ENCODE results near the gene ADAP1.

The ADAP1 gene

DNA sequence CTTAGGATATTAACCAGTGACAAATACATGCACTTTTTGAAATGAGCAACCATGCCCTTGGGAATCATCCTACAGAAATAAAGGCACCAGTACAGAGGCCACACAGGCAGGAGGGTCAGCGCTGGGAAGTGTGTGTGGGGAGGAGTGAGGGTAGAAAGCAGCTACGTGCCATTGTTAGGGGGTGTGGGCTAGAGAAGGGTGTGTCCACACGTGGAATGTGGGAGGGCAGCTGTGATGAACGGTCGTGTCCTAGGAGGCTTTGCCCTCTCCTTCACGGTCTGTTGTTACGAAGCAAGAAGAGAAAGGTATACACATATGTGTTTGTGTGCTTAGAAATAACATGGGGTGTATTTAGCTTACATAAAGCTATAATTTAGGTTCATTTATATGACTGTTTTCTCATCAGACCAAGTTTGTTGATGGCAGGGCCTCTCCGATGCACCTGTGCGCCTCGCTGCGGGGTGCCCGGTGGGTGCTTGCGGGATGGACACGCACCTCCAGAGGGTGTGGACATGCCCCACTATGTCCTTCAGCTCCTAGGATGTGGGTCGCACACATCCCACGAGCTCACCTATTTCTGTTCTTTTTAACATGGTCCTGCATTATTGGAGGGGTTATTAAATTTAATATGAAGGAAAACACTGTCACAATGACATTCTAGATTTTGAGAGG, 95.0 kb downstream of the ADAP1 start:
- Histone ChIP-seq H3K9me3 (ENCODE audit: control insufficient read depth, low read length) (no peaks in the 10 kb centered on the region), H3K36me3 (ENCODE audit: control insufficient read depth, insufficient read depth, low read length) (peaks cover 15% of the 10 kb centered on the region), H3K9ac (ENCODE audit: low read length) (no peak overlapping the region), H3K4me3 (ENCODE audit: low read length) (no peak overlapping the region), H3K4me1 (ENCODE audit: control insufficient read depth, insufficient read depth, low read length) (peaks cover 16% of the 10 kb centered on the region), H3K27me3 (ENCODE audit: control insufficient read depth, insufficient read depth, low read length) (no peaks in the 10 kb centered on the region)

DNA sequence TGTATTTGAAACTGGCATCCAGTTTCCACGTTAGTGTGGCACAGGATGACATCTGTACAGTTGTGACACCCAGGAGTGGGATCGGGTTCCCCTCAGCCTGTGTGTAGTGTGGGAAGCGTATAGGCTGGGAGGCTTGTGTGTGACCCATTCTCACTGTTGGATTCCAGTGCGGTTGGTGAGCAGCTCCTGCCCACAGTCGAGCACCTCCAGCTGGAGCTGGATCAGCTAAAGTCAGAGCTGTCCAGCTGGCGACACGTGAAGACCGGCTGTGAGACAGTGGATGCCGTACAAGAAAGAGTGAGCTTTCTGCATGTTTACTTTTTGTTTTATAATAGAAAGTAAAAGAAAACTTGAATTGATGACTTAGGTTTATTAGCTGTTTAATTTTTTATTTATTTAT, 96.8 kb downstream of the ADAP1 start:
- Histone ChIP-seq H3K9ac (ENCODE audit: low read length) (no peak overlapping the region), H3K9me3 (ENCODE audit: control insufficient read depth, low read length) (no peaks in the 10 kb centered on the region), H3K4me3 (ENCODE audit: low read length) (no peak overlapping the region), H3K4me1 (ENCODE audit: control insufficient read depth, insufficient read depth, low read length) (peaks cover 16% of the 10 kb centered on the region), H3K36me3 (ENCODE audit: control insufficient read depth, insufficient read depth, low read length) (peaks cover 28% of the 10 kb centered on the region), H3K27me3 (ENCODE audit: control insufficient read depth, insufficient read depth, low read length) (no peaks in the 10 kb centered on the region)

DNA sequence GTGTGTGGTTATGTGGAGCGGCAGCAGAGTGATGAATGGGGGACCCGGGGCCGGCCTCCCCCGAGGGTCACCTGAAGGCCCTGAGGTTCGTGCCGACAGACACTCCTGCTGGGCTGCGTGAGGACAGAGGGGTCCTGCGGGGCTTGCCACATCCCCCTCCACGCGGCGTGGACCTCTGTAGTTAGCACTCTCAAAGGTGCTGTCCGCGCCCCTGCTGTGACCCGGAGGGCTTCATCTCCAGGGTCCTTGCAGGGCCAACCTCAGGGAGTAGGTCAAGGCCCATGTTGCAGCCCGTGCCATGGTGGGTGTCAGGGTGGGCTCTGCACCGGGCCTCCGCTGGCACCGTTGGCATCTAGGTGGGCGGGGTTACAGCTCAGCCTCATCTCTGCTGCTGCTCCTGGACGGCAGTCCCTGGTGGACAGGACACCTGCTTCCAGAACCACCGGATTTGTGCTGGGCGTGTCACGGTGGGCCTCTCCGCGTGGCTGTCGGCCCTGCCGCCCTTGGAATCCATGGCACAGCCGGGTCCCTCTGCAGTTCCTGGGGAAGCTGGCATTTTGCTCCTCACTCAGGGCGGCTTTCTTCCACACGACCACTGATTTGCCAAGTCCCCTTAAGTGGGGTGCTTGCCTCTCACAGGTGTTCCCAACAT, 97.9 kb downstream of the ADAP1 start:
- Histone ChIP-seq H3K4me1 (ENCODE audit: control insufficient read depth, insufficient read depth, low read length) (peaks cover 12% of the 10 kb centered on the region), H3K9ac (ENCODE audit: low read length) (no peak overlapping the region), H3K4me3 (ENCODE audit: low read length) (no peak overlapping the region), H3K9me3 (ENCODE audit: control insufficient read depth, low read length) (no peaks in the 10 kb centered on the region), H3K27me3 (ENCODE audit: control insufficient read depth, insufficient read depth, low read length) (no peaks in the 10 kb centered on the region), H3K36me3 (ENCODE audit: control insufficient read depth, insufficient read depth, low read length) (peaks cover 37% of the 10 kb centered on the region)

DNA sequence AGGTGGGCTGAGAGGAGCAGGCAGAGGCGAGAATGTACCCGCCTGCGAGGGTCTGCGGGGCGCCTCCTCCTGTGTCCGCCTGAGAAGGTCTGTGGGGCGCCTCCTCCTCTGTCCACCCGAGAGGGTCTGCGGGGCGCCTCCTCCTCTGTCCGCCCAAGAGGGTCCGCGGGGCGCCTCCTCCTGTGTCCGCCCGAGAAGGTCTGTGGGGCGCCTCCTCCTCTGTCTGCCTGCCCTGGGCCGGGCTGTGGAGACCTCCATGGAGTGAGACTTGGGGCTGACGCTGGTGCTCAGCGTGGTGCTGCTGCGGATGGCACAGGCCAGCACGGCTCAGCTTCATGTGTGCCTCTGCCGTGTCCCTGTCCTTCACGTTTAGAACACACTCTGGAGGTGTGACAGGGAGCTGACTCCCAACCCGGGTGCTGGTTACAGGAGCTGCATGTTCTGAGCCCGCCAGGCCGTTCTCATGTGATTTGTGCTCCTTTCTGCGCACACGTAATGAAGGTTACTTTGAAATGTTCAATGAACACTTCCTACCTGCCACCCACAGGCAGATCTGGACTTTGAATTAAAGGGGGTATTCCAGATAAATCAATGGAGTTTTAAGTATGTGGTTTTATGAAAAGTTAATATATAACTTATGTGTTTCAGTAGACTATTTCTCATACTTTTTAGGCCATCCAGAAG, 98.7 kb downstream of the ADAP1 start:
- Histone ChIP-seq H3K36me3 (ENCODE audit: control insufficient read depth, insufficient read depth, low read length) (peaks cover 38% of the 10 kb centered on the region), H3K9ac (ENCODE audit: low read length) (no peak overlapping the region), H3K4me1 (ENCODE audit: control insufficient read depth, insufficient read depth, low read length) (peaks cover 5% of the 10 kb centered on the region), H3K9me3 (ENCODE audit: control insufficient read depth, low read length) (no peaks in the 10 kb centered on the region), H3K27me3 (ENCODE audit: control insufficient read depth, insufficient read depth, low read length) (no peaks in the 10 kb centered on the region), H3K4me3 (ENCODE audit: low read length) (no peak overlapping the region)

DNA sequence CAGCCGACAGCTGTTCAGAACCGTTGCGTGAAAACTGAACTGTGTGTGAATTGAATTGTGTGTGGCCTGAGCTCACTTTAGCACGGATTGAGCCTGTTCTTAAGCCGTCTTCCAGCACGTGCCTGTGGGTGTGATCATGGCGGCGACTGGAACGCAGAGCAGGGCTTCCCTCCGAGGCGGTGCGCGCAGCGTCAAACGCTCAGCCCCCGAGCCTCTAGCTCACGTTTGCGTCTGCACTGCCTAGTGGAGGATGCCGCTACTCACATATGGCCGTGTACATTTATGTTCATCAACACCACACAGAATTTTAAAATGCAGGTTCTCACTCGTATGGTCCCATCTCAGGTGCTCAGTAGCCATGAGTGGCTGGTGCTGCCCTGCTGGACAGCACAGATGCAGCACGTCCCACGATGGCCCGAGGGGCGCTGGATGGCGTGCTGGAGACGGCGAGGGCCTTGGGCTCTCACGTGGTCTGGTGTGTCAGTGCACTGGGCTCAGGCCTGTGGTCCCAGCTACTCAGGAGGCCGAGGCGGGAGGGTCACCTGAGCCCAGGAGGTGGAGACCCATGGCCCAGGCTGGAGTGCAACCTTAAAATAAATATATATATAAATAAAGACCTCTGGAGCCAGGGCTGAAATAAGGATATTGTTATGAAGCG, 100.2 kb downstream of the ADAP1 start:
- Histone ChIP-seq H3K36me3 (ENCODE audit: control insufficient read depth, insufficient read depth, low read length) (peaks cover 29% of the 10 kb centered on the region), H3K4me3 (ENCODE audit: low read length) (no peak overlapping the region), H3K9me3 (ENCODE audit: control insufficient read depth, low read length) (no peaks in the 10 kb centered on the region), H3K9ac (ENCODE audit: low read length) (no peak overlapping the region), H3K4me1 (ENCODE audit: control insufficient read depth, insufficient read depth, low read length) (no peaks in the 10 kb centered on the region), H3K27me3 (ENCODE audit: control insufficient read depth, insufficient read depth, low read length) (no peaks in the 10 kb centered on the region)

DNA sequence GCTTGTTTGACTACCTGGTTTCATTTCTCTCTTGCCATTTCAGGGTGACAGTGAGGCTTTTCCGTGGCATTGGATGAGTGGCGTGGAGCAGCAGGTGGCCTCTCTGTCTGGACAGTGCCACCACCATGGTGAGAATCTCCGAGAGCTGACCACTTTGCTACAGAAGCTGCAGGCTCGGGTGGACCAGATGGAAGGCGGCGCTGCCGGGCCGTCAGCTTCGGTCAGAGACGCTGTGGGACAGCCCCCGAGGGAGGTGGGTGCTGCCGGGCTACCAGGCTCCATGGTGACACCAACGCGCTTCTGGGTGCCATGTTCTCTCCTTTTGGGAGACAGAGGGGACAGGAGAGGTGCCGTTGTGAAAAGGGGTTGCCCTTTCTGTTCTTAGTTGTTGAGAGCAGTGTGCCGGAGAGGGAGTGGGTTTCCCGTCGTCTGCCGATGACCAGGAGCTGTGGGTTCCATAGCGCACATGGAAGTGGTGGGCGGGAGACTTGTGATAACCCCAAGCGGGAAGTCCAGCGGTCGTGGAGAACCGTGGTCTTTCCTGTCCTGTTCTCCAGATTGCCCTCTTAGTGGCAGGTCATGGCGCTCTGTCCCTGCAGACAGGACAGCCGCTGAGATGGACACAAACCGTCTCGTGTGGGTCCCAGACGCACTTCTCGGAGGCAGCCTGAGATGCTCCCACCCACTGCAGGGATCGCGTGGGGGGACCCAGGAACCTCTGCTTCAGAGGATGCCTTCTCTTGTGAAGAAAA, 100.9 kb downstream of the ADAP1 start:
- Histone ChIP-seq H3K9ac (ENCODE audit: low read length) (no peak overlapping the region), H3K36me3 (ENCODE audit: control insufficient read depth, insufficient read depth, low read length) (peaks cover 29% of the 10 kb centered on the region), H3K4me3 (ENCODE audit: low read length) (no peak overlapping the region)

DNA sequence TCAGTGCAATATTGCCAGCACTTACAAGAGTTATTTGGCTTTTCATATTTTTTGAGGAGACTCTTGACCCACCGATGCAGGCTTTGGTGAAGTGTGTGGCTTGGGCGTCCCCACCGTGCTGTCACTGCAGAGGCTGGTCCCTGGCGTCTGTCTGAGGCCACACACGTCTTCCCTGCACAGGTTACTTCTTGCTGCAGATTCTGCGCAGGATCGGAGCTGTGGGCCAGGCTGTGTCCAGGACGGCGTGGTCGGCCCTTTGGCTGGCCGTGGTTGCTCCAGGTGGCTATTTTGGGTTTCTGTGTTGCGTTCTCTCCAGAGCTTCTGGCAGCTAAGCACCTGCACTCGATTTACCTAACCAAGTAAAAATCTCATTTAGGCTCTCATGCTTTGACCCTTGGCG, 103.3 kb downstream of the ADAP1 start:
- no peaks in the 10 kb centered on the region for H3K4me1 ChIP-seq (ENCODE audit: control insufficient read depth, insufficient read depth, low read length)
- no peak overlapping the region for H3K4me3 ChIP-seq (ENCODE audit: low read length)
- H3K9ac ChIP-seq (ENCODE audit: low read length): no peak overlapping the region
- no peaks in the 10 kb centered on the region for H3K27me3 ChIP-seq (ENCODE audit: control insufficient read depth, insufficient read depth, low read length)
- peaks cover 29% of the 10 kb centered on the region for H3K36me3 ChIP-seq (ENCODE audit: control insufficient read depth, insufficient read depth, low read length)
- no peaks in the 10 kb centered on the region for H3K9me3 ChIP-seq (ENCODE audit: control insufficient read depth, low read length)

More for the DNA sequence above, 100.9 kb downstream of the ADAP1 start:
- Histone ChIP-seq H3K27me3 (ENCODE audit: control insufficient read depth, insufficient read depth, low read length) (no peaks in the 10 kb centered on the region), H3K4me1 (ENCODE audit: control insufficient read depth, insufficient read depth, low read length) (no peaks in the 10 kb centered on the region), H3K9me3 (ENCODE audit: control insufficient read depth, low read length) (no peaks in the 10 kb centered on the region)

DNA sequence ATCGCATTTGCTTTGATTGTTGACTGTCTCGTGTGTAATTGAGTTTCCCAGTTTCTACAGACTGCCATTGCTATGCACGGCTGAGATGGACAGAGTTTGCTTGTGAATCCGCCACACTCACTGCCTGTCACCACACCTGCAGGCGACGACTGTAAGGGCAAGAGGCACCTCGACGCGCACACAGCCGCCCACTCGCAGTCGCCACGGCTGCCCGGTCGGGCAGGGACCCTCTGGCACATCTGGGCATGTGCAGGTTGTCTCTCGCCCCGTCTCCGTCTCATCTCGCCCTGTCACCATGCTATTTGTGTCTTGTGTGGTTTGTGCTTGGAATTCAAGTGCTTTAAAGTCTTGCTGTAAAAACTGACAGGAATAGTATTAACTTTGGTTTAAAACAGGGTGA, 104.7 kb downstream of the ADAP1 start:
- Histone ChIP-seq H3K4me3 (ENCODE audit: low read length) (no peak overlapping the region), H3K9ac (ENCODE audit: low read length) (no peak overlapping the region), H3K36me3 (ENCODE audit: control insufficient read depth, insufficient read depth, low read length) (peaks cover 28% of the 10 kb centered on the region), H3K9me3 (ENCODE audit: control insufficient read depth, low read length) (no peaks in the 10 kb centered on the region), H3K4me1 (ENCODE audit: control insufficient read depth, insufficient read depth, low read length) (no peaks in the 10 kb centered on the region), H3K27me3 (ENCODE audit: control insufficient read depth, insufficient read depth, low read length) (no peaks in the 10 kb centered on the region)

DNA sequence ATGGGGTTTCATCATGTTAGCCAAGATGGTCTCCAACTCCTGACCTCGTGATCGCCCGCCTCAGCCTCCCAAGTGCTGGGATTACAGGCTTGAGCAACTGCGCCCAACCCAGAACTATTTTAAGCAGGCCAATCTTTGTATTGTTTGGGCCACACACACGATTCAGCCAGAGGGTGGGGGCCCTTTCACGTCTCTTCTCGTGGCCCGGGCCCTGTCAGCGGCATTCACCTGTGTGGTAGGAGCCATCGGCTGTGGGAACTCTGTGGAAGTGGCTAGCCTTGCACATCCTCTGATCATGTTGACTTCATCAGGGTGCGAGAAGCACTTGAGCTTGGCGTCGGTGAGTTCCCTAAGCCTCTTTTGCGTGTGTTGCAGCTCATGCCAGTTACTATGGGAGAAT, 105.3 kb downstream of the ADAP1 start:
- no peaks in the 10 kb centered on the region for H3K4me1 ChIP-seq (ENCODE audit: control insufficient read depth, insufficient read depth, low read length)
- no peak overlapping the region for H3K9ac ChIP-seq (ENCODE audit: low read length)
- no peaks in the 10 kb centered on the region for H3K27me3 ChIP-seq (ENCODE audit: control insufficient read depth, insufficient read depth, low read length)
- H3K4me3 ChIP-seq (ENCODE audit: low read length): no peak overlapping the region
- peaks cover 30% of the 10 kb centered on the region for H3K36me3 ChIP-seq (ENCODE audit: control insufficient read depth, insufficient read depth, low read length)
- H3K9me3 ChIP-seq (ENCODE audit: control insufficient read depth, low read length): no peaks in the 10 kb centered on the region
